Gastroesophageal sphincter (tissue), 3 donors: Measurements from ENCODE around the gene LRRFIP1.

Experiments used
- EP300 ChIP-seq: sonication (generic); formaldehyde crosslinking; IDR thresholded peaks from one replicate; pipeline ENCODE4 v1.6.1; 2017; ENCODE audit warnings: antibody characterized with exemption, mild to moderate bottlenecking
- POLR2A ChIP-seq, 2 donors: fragments of 450-650 bp; IDR thresholded peaks; one replicate each; pipeline ENCODE4 v1.6.1; 2017; ENCODE audit warnings: antibody characterized with exemption in 2 of 2, mild to moderate bottlenecking in 2 of 2, moderate library complexity in 1 of 2
- POLR2AphosphoS5 ChIP-seq: sonication (generic); formaldehyde crosslinking; IDR thresholded peaks from one replicate; pipeline ENCODE4 v1.6.1; 2017; ENCODE audit warnings: antibody characterized with exemption
- TF ChIP-seq, protein P1 (sequence below), 4 experiments: fragments of 200-600 bp in 2 of 4; fragments of 450-650 bp in 2 of 4; sonication (generic) in 1 of 4; IDR thresholded peaks; one replicate each; pipeline ENCODE4 v1.5.1; 2017 to 2019; ENCODE audit warnings: antibody characterized with exemption in 4 of 4, mild to moderate bottlenecking in 2 of 4, moderate library complexity in 2 of 4

DNA sequence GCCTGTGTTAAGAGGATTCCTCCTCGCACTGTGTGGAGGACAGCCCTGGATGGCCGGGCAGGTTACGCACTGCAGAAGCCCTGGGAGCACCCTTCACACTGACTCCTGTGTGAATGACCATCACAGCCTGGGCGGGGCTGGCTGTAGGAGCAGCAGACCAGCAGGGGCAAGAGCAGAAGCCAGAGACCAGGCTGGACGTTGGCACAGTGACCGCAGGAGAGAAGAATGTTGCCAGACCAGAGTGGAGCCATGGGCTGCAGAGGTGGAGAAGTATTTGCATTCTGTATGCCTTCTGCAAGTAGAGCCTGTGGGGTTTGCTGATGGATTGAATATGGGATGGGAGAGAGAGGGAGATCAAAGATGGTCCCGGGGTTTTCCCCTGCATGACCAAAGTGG lies 23.1 kb downstream of the LRRFIP1 start:
- TF ChIP-seq, protein P1, sequence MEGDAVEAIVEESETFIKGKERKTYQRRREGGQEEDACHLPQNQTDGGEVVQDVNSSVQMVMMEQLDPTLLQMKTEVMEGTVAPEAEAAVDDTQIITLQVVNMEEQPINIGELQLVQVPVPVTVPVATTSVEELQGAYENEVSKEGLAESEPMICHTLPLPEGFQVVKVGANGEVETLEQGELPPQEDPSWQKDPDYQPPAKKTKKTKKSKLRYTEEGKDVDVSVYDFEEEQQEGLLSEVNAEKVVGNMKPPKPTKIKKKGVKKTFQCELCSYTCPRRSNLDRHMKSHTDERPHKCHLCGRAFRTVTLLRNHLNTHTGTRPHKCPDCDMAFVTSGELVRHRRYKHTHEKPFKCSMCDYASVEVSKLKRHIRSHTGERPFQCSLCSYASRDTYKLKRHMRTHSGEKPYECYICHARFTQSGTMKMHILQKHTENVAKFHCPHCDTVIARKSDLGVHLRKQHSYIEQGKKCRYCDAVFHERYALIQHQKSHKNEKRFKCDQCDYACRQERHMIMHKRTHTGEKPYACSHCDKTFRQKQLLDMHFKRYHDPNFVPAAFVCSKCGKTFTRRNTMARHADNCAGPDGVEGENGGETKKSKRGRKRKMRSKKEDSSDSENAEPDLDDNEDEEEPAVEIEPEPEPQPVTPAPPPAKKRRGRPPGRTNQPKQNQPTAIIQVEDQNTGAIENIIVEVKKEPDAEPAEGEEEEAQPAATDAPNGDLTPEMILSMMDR (IDR thresholded peaks at IDR 0.05), result no peak
- TF ChIP-seq POLR2AphosphoS5 (no peak), EP300 (no peak), POLR2A (IDR thresholded peaks at IDR 0.05) (no peak)
